Left kidney (tissue), 8 donors: Measurements from ENCODE around the gene RANGAP1. TPM values are rescaled to one million over a fixed set of nuclear protein-coding genes. Genes with fewer than 3 reads are reported as not detected.
A peak's percentile ranks its signal among the peaks of the same experiment; 100 is the strongest.

ENCODE experiments used
- DNase-seq: peaks from one replicate; pipeline ENCODE4 v3.0.0-alpha.2; 2013
- long read RNA-seq, 8 donors: transcript quantifications; one replicate each; lab custom pipeline, GENCODE V29; 2026
- polyA plus RNA-seq: library from polyadenylated mRNA; unstranded; fragments of 120-200 nt; gene quantifications from one replicate; pipeline ENCODE4 v1.2.1, GENCODE V29; 2013; ENCODE audit not compliant: insufficient read length

The RANGAP1 gene, protein sequence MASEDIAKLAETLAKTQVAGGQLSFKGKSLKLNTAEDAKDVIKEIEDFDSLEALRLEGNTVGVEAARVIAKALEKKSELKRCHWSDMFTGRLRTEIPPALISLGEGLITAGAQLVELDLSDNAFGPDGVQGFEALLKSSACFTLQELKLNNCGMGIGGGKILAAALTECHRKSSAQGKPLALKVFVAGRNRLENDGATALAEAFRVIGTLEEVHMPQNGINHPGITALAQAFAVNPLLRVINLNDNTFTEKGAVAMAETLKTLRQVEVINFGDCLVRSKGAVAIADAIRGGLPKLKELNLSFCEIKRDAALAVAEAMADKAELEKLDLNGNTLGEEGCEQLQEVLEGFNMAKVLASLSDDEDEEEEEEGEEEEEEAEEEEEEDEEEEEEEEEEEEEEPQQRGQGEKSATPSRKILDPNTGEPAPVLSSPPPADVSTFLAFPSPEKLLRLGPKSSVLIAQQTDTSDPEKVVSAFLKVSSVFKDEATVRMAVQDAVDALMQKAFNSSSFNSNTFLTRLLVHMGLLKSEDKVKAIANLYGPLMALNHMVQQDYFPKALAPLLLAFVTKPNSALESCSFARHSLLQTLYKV
- 51.4 TPM for polyA plus RNA-seq
- long read RNA-seq, donor 1, transcript RANGAP1-201 (16 exons, 3,060 nt): major isoform, 8 of 21 reads
- long read RNA-seq, donor 1, partial matches to known transcripts: 13 of 21 reads
- long read RNA-seq, donor 1, other reads (novel, unspliced or antisense): 0 of 21 reads
- long read RNA-seq, donor 2, partial matches to known transcripts: 0 of 3 reads
- long read RNA-seq, donor 2, other reads (novel, unspliced or antisense): 0 of 3 reads
- long read RNA-seq, donor 3, partial matches to known transcripts: 0 of 2 reads
- long read RNA-seq, donor 3, other reads (novel, unspliced or antisense): 0 of 2 reads
- long read RNA-seq, donor 4: 0 reads
- long read RNA-seq, donor 5, transcript RANGAP1-201 (16 exons, 3,060 nt): major isoform, 8 of 8 reads
- long read RNA-seq, donor 5, partial matches to known transcripts: 0 of 8 reads
- long read RNA-seq, donor 5, other reads (novel, unspliced or antisense): 0 of 8 reads
- long read RNA-seq, donor 6, partial matches to known transcripts: 5 of 7 reads
- long read RNA-seq, donor 6, other reads (novel, unspliced or antisense): 0 of 7 reads
- long read RNA-seq, donor 7, transcript RANGAP1-201 (16 exons, 3,060 nt): major isoform, 11 of 11 reads
- long read RNA-seq, donor 7, partial matches to known transcripts: 0 of 11 reads
- long read RNA-seq, donor 7, other reads (novel, unspliced or antisense): 0 of 11 reads
- long read RNA-seq, donor 8, partial matches to known transcripts: 11 of 26 reads
- long read RNA-seq, donor 8, other reads (novel, unspliced or antisense): 14 of 26 reads

DNA sequence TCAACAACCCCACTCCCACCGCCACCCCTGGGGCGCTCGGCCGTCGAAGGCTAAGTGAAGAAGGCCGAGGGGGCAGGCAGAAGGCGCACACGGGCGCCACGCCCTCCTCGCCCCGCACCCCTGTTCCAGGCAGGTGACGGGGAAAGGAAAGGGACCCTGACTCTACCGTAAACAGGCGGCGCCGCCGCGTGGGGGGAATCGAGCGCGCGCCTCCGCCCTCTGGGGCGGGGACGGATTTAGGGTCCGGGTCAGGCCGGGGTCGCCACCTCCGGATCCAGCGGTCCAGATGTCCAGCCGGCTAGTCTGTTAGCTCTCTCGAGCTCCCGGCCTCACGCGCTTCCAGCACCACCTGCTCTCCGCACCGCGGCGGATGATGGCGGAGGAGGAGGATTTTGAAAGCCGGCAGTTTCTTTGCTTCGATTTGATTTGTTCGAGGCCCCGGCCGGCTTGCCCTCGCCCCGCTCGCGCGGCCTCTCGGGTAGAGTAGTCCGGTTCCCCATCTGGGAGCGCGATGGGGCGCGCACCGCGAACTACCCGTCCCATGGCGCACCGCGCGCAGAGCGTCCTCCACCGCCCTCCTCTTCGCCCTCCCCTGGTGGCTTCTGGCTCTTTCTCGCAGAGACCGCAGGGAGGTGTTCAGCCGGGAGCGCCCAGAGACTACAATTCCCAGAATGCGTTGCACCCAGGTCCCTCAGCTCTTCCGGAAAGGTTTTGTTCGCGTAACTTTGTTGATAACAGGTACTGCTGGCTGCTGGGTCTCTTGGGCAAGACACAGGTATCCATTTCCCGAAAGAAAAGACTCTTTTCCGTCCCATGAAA, at the start of gene RANGAP1:
Gene RANGAP1, minus strand, starts transcription at position 368 of the 819 bp plus-strand sequence. CDS start 5,143 bp downstream, outside the sequence.
- peak; percentile 98 for DNase-seq

DNA sequence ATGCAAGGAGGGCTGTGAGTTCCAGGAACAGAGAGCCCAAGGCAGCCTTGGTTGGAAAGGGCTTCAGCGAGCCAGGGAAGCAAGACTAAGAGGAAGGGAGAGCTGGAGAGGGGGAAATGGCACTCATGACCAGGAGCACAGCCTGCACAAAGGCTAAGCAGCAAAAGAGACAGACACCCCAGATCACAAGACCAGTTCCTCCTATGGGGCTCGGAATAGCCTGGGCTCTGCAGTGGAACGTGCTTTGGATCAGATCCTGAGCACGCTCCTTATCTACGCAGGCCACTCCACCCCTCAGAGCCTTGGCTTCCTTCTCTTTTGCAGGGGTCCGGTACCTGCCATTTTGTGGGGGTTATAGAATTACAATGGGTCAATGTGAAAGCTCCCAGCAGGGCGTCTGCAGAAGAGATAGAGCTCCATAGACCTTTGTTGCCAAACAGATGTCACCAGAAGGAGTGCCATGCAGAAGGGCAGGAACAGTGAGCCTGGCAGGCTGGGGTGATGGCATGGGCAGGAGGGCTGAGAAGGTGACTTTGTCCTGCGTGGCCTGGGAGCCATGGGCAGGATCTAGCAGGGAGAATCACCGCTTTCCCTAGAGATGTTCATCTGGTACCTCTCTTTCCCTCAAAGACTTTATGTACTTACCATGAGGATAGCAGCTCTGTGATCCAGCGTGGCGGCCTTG, 49.1 kb upstream of the RANGAP1 start:
- no peak for DNase-seq

DNA sequence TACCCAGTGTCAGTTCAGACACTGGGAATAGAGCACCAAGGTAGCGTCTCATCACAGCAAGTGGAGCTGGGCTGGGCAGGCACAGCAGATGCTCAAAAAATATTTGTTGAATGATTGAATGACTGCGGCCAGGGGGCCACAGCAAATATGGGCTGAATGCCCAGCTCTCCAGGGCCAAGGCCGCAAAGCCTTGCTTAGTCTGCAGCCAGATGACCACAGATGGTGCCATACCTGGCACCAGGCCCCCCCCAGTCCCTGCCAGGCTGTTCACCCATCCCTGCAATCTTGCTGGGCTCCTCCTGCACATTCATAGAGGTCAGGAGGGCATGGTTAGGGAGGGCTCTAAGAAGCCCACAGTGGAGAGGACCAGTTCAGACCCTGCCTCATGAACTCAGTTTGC, 48.2 kb upstream of the RANGAP1 start:
- DNase-seq: no peak

DNA sequence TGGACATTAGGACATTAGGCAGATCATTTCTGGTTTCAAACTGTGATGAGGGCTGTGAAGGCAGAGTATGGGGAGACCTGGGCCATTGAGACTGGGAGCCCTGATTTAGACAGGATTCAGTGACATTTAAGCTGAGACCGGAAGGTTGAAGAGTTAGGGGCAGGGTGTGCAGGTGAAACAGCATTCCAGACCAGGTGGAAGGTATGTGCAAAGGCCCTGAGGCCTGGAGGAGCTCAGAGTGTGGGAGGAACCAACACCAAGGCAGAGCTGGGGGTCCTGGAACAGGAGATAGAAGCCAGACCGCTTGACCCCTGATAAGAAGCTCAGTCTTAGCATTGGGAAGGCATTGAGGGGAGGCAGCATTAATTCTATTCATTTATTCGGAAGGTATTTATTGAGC, 47.8 kb upstream of the RANGAP1 start:
- no peak for DNase-seq

DNA sequence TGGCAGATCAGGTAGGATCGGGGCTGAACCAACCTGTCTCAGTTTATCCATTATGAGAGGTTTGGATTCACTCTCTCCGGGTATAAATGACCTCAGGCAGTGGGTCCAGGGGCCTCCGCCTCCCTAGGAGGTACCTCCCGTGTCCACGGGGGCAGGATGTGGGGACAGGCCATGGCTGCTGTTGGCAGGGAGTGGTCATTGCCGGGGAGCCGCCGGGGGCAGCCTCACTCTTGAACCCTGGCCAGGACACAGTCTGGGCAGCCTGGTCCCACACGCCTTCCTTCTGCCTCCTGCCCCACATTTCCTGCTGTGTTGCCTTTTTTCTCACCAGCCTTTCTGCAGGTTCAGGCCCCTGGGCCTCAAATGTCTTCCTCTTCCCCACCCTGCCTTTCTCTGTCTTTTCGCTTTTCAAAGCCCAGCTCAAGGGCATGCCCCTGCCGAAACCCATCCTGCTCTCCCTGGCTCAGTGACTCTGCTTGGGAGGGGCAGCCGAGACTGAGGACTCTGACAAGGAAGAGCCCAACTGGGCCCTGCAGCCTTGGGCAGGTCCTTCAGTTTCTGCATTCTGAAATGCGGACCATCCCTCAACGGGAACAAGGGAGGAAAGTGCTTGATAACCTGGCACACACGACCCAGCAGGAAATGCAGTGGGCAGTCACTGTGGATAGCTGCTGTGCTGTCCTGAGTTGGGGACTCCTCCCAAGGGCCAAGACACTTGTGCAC, 46.4 kb upstream of the RANGAP1 start:
- DNase-seq: no peak

DNA sequence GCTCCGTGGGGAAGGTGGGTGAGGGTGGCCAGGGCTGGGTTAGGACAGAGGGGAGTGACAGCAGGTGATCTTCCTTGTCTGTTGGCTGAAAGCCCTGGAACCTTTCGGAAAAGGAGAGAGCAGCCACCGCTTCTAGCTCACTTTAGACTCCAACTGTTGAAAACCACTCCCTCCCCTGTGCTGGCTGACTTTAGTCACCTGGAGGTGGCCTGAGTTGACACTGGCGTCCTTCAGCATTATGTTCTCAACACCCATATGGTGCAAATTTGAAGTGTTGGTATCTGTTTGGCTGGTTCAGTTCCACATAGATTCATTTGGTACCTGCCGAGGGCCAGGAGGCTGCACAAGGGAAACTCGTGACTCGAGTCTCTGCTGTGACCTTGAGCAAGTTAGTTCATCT, 44.2 kb upstream of the RANGAP1 start:
- no peak for DNase-seq

DNA sequence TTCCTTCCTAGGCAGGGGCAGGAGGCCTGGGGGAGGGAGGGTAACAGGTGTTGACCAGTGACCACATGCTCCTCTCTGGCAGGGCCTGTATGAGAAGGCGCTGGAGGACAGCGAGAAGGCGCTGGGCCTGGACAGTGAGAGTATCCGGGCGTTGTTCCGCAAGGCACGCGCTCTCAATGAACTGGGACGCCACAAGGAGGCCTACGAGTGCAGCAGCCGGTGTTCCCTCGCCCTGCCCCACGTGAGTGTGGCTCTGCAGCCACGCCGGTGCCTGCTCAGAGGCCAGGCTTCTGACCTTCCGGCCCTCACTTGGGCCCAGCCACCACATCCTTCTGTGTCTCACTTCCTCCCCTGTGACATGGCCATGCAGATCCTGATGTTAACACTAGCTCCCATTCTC, 41.1 kb upstream of the RANGAP1 start:
- no peak for DNase-seq

DNA sequence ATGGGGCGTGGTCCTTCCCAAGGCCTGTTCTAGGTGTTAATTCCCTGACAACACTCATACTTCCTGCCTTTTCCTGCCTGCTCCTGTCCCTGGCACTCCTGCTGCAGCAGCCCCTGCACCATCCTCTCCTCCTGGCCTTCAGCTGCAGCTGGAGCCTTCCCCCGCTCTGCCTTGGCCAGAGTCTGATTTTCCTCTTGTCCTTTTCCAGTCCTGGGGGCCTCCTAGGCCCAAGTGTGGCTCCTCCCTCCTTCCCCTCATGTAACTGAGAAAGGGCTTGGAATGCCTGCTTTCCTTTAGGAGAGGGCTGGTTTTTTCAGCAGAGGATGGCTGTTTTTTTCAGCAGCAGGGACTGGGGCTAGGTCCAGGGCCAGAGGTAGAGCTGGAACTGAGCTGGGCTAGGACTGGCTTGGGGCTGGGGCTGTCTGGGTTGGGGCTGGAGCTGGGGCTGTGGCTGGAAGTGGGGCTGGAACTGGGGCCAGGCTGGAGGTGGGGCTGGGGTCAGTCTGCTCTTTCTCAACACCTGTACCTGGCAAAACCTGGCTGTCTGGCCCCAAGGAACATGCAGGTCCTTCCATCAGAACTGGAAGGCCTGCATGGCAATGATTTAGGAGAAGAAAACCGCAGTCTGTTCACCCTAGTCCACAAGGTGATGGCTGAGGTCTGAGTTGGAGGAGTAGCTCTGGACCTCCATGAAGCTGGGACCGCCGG, 39.0 kb upstream of the RANGAP1 start:
- DNase-seq: no peak

DNA sequence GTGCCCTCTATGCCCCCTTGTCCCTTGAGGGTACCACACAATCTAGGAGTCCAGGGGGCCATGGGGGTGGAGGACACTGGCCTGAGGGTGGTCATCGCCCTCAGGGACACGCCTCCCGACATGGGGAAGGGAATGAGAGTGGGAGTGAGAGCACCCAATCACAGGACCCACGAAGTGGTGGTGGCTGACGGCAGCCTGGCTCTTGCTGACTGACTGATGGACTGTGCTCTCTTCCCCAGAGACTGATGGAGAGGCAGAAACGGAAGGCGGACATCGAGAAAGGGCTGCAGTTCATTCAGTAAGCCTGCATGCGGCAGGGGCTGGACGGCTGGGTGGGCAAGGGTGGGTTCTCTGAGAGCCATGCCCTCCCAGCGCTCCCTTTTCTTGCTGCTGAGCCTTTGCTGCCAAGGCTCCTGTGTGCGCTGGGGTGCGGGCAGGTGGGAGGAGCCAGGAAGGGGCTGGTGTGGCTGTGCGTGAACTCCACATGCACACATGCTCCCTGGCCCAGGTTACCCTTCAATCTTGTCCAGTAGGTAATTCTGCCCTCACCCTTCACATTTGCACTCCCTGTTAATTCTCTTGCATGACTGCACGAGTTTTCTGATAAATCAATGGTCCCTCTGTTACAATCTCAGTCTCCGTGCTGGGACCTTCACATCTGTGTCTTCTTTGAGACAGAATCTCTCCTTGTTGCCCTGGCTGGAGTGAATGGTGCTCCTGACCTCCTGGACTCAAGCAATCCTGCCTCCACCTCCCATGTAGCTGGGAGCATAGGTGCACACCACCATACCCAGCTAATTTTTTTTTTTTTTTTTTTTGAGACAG, 34.6 kb upstream of the RANGAP1 start:
- DNase-seq: no peak

DNA sequence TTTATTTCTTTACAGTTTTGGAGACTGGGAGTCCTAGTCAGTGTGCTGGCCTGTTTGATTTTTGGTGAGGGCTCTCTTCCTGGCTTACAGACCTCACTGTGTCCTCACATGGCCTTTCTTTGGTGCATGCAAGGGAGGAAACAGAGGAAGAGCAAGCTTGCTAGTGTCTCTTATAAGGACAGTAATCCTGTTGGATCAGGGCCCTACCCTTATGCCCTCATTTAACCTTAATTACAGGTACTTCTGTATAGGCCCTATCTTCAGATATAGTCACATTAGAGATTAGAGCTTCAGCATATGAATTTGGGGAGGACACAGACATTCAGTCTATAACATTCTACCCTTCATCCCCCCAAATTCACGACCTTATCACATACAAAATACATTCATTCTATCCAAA, 29.6 kb upstream of the RANGAP1 start:
- no peak for DNase-seq

DNA sequence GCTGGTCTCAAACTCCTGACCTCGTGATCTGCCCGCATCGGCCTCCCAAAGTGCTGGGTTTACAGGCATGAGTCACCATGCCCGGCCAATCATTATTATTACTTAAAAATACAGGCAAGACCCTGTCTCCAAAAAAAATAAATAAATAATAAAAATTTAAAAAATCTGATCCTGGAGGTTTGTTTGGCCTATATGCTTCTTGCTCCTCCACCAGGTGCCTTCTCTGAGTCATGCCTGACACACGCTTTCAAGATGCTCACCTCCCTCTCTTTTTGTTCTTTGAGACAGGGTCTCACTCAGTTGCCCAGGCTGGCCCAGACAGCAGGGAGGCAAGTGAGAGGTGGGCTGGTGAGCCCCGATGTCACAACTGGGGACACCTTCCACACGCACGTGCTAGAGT, 28.8 kb upstream of the RANGAP1 start:
- DNase-seq: no peak

DNA sequence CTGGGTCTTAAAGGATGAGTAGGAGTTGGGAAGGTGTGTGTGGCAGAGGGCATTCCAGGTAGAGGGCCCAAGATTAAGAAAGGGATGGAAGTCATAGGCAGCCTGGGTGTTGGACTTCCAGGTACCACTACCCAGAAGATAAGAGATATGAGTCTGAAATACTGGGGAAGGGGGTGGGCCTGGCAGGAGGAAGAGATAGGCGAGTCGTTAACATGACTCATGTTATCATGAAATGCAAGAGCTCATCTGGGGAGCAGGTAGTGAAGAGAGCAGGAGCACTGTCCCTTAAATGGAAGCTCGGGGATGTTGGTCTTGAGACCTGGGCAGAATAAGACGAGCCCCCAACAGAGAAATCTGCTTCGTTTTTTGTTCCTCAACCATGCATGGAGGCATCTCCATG, 25.5 kb upstream of the RANGAP1 start:
- no peak for DNase-seq

DNA sequence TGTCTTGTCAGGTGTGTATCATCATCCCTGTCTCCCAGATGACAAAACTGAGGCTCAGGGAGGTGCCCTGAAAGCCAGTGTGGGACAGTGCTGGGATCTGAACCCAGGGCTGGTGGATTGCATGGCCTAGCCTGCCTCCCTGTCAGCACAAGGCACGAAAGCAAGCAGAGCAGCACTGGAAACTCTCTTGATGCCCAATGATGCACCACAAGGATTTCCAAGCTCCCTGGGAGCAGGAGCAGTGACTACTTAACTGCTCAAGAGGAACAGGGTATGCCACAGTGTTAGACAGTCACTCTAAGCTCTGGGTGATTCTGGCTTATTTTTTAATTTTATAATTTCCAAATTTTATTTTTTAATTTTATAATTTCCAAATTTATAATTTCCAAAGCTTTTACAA, 24.3 kb upstream of the RANGAP1 start:
- no peak for DNase-seq

DNA sequence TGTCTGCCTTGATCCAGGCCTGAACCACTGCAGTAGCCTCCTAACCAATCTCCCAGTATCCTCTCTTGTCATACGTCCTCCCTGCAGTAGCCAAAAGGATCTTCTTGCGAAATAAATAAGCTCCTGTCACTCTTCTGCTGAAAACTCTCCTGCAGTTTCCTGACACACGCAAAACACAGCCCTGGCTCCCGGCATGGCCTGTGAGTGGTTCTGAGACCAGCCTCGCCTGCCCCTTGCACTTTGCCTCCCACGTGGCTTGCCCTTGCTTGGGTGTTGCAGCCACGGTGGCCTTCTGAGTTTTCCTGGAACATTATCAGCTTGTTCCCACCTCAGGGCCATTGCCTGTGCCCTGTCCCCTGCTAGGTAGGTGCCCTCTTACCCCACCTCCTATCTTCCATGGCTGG, 22.6 kb upstream of the RANGAP1 start:
- no peak for DNase-seq

DNA sequence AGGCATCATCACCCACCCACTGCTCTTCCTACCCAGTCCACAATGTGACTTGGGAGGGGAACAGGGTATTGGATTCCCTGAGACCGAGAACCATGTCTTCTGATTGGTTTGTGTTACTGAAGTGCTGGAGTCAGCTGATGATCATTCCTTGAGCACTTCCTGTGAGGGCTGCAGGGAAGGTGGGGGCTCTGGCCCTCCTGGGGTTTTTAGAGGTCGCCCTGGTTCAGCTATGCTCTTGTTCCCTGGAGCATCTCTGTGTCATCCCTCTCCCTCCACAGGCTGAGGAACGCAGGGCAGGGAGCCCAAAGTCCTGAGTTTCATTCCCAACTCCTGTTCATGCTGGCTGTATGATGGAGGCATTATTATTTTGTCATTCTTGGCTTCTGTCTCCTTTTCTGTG, 22.1 kb upstream of the RANGAP1 start:
- no peak for DNase-seq

DNA sequence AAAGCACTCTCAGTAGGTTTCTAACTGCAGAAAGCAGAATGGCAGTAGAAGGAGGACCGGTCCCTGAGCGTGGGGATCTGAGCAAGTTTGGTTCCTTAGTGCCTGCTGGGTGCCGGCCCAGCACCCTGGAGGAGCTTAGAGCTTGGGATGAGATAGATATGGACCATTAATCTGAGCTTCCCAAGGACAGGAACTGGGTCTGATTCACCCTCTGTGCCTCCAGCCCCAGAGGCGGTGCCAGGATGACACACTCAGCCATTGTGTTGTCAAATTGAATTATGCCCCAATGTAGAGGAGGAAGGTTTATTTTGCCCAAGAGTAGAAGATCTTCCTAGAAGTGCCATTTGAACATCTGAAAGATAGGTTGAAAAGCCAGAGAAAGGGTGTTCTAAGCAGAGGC, 19.7 kb upstream of the RANGAP1 start:
- no peak for DNase-seq

DNA sequence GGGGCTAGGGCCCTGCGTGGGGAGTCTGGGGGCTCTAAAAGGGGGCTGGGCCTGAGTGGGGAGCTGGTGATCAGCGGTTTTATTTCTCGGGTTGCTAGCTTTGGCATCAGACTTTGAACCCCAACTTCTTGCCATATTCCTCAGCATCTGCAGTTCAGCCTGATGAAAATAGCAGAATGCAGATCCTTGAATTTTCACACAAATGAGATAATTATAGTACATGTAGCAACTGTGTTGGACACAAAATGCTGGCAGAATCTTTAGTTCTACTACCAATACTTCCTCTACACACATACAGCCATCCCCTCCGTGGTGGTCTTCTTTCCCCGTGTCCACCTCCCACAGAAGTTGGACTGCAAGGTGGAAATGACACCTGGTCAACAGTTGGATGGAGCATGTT, 16.8 kb upstream of the RANGAP1 start:
- DNase-seq: no peak

DNA sequence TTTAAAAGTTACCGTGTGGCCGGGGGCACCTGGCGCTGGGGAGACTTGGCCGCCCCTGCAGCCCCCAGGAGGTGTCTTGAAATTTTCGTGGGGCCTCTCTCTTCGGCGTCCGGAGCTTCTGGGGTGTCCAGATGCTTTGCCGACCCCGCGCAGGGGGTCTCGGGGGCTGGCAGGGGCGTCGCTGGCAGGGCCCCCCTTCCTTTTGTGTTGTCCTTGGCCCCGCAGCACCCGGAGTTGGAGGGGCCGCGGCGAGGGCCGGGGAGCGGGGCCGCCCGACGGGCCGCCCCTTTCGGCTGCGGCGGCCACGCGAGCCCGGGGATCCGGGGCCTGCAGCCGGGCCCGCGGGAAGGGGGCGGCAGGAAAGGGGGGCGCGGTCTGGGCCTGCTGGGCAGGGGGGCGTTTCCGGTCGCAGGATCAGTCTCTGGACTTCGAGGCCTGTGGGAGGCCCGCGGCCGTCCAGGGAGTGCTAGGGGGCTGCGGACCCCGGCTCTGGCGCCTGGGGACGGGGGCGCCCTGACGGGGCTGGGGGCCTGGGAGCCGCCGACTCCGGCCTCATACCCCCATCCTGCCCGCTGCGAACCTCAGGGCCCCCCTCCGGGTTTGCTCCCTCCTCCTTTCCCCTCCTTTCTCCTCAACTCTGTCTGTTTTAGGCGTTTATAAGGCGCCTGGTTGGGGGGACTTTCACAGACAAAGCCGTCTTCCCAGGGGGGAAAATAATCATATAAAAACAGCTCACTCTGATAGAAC, 16.2 kb upstream of the RANGAP1 start:
- DNase-seq: peak; percentile 55
